Central memory CD8-positive, alpha-beta T cell (primary cell): ENCODE measurements around the gene ALDH3A1.

ENCODE experiments used
- ATAC-seq: fragments of 150-1000 bp; cut with Tn5 transposase; replicated peaks from 2 replicates; pipeline ENCODE4 v1.10.0; 2022; ENCODE audit warnings: mild to moderate bottlenecking, moderate FRiP score, moderate number of reproducible peaks; ENCODE audit not compliant: poor library complexity, severe bottlenecking; ENCODE audit errors: extremely low read depth
- DNase-seq, 2 donors: peaks; one replicate each; pipeline ENCODE4 v3.0.0; 2021; ENCODE audit warnings: low spot score in 2 of 2
- H3K27ac Mint-ChIP-seq: one replicate; pipeline ENCODE4 v1.8.0; 2022; ENCODE audit warnings: low read depth, mild to moderate bottlenecking, moderate library complexity, mixed read lengths
- H3K27me3 Mint-ChIP-seq: one replicate; pipeline ENCODE4 v1.8.0; 2022; ENCODE audit warnings: mixed read lengths
- H3K36me3 Mint-ChIP-seq: one replicate; pipeline ENCODE4 v1.8.0; 2022; ENCODE audit warnings: mild to moderate bottlenecking, moderate library complexity, mixed read lengths; ENCODE audit not compliant: insufficient read depth
- H3K4me1 Mint-ChIP-seq: one replicate; pipeline ENCODE4 v1.8.0; 2022; ENCODE audit warnings: mixed read lengths
- H3K4me3 Mint-ChIP-seq: one replicate; pipeline ENCODE4 v1.8.0; 2022; ENCODE audit warnings: mild to moderate bottlenecking, moderate library complexity, mixed read lengths
- H3K9me3 Mint-ChIP-seq: one replicate; pipeline ENCODE4 v1.8.0; 2022; ENCODE audit warnings: mixed read lengths

ALDH3A1 gene

GRCh38 chr17:19747829-19748806 is at the start of gene ALDH3A1:
ALDH3A1 (minus strand) TSS chr17:19748298; CDS start chr17:19745129, 3,169 bp downstream.
- Mint-ChIP-seq H3K9me3 (no peaks in the 10 kb centered on the region), H3K4me3 (no peak within 1 kb of the TSS), H3K27ac (no peak within 1 kb of the TSS), H3K36me3 (peaks cover 1% of the 10 kb centered on the region), H3K27me3 (peaks cover 43% of the 10 kb centered on the region), H3K4me1 (no peaks in the 10 kb centered on the region)
- ATAC-seq = no peak
- DNase-seq = no peak

- no peak for DNase-seq
- H3K4me3 Mint-ChIP-seq = no peak overlapping the region
- peaks cover 38% of the 10 kb centered on the region for H3K36me3 Mint-ChIP-seq
- H3K9me3 Mint-ChIP-seq = no peaks in the 10 kb centered on the region
- ATAC-seq = no peak
- no peak overlapping the region for H3K27ac Mint-ChIP-seq
- no peaks in the 10 kb centered on the region for H3K4me1 Mint-ChIP-seq
- H3K27me3 Mint-ChIP-seq = no peaks in the 10 kb centered on the region
Measured at GRCh38 chr17:19796457-19796856, 48.4 kb upstream of the ALDH3A1 start.

GRCh38 chr17:19791918-19792550 is 43.9 kb upstream of the ALDH3A1 start:
- Mint-ChIP-seq H3K4me1 (no peaks in the 10 kb centered on the region), H3K27ac (peak overlapping the region; percentile 45), H3K9me3 (no peaks in the 10 kb centered on the region), H3K4me3 (no peak overlapping the region), H3K36me3 (peaks cover 34% of the 10 kb centered on the region), H3K27me3 (no peaks in the 10 kb centered on the region)
- ATAC-seq (no peak), DNase-seq (no peak)

- Mint-ChIP-seq H3K4me1 (no peaks in the 10 kb centered on the region), H3K9me3 (no peaks in the 10 kb centered on the region), H3K4me3 (no peak overlapping the region), H3K27ac (no peak overlapping the region), H3K36me3 (peaks cover 18% of the 10 kb centered on the region), H3K27me3 (no peaks in the 10 kb centered on the region)
- no peak for ATAC-seq
- DNase-seq = no peak
Measured at GRCh38 chr17:19787733-19788357, 39.7 kb upstream of the ALDH3A1 start.

- DNase-seq (no peak), ATAC-seq (no peak)
- no peak overlapping the region for H3K4me3 Mint-ChIP-seq
- peaks cover 23% of the 10 kb centered on the region for H3K36me3 Mint-ChIP-seq
- H3K4me1 Mint-ChIP-seq = no peaks in the 10 kb centered on the region
- H3K9me3 Mint-ChIP-seq = no peaks in the 10 kb centered on the region
- H3K27ac Mint-ChIP-seq = no peak overlapping the region
- H3K27me3 Mint-ChIP-seq = no peaks in the 10 kb centered on the region
Measured at GRCh38 chr17:19785854-19786253, 37.8 kb upstream of the ALDH3A1 start.

GRCh38 chr17:19781488-19782458 is 33.7 kb upstream of the ALDH3A1 start:
- no peak overlapping the region for H3K27ac Mint-ChIP-seq
- ATAC-seq = no peak
- no peaks in the 10 kb centered on the region for H3K27me3 Mint-ChIP-seq
- DNase-seq = no peak
- no peaks in the 10 kb centered on the region for H3K9me3 Mint-ChIP-seq
- no peak overlapping the region for H3K4me3 Mint-ChIP-seq
- peaks cover 17% of the 10 kb centered on the region for H3K36me3 Mint-ChIP-seq
- H3K4me1 Mint-ChIP-seq = no peaks in the 10 kb centered on the region

- Mint-ChIP-seq H3K27ac (no peak overlapping the region), H3K27me3 (no peaks in the 10 kb centered on the region), H3K4me3 (no peak overlapping the region), H3K36me3 (peaks cover 17% of the 10 kb centered on the region), H3K4me1 (no peaks in the 10 kb centered on the region), H3K9me3 (no peaks in the 10 kb centered on the region)
- DNase-seq (no peak), ATAC-seq (no peak)
Measured at GRCh38 chr17:19780846-19781245, 32.7 kb upstream of the ALDH3A1 start.

GRCh38 chr17:19773534-19773933 is 25.4 kb upstream of the ALDH3A1 start:
- no peak for DNase-seq
- no peak overlapping the region for H3K27ac Mint-ChIP-seq
- peaks cover 17% of the 10 kb centered on the region for H3K4me1 Mint-ChIP-seq
- no peaks in the 10 kb centered on the region for H3K27me3 Mint-ChIP-seq
- ATAC-seq = no peak
- no peak overlapping the region for H3K4me3 Mint-ChIP-seq
- H3K36me3 Mint-ChIP-seq = peaks cover 5% of the 10 kb centered on the region
- no peaks in the 10 kb centered on the region for H3K9me3 Mint-ChIP-seq

- no peaks in the 10 kb centered on the region for H3K27me3 Mint-ChIP-seq
- peaks cover 17% of the 10 kb centered on the region for H3K4me1 Mint-ChIP-seq
- ATAC-seq (peak; percentile 87), DNase-seq (no peak)
- H3K36me3 Mint-ChIP-seq = peaks cover 5% of the 10 kb centered on the region
- H3K4me3 Mint-ChIP-seq = peak overlapping the region; percentile 17
- peak overlapping the region; percentile 49 for H3K27ac Mint-ChIP-seq
- H3K9me3 Mint-ChIP-seq = no peaks in the 10 kb centered on the region
Measured at GRCh38 chr17:19771971-19772630, 24.0 kb upstream of the ALDH3A1 start.

GRCh38 chr17:19770985-19771735 is 23.1 kb upstream of the ALDH3A1 start:
- Mint-ChIP-seq H3K4me1 (peaks cover 17% of the 10 kb centered on the region), H3K27me3 (no peaks in the 10 kb centered on the region), H3K9me3 (no peaks in the 10 kb centered on the region), H3K36me3 (peaks cover 5% of the 10 kb centered on the region), H3K27ac (no peak overlapping the region), H3K4me3 (peak overlapping the region; percentile 17)
- ATAC-seq = no peak
- DNase-seq = no peak
